ENCODE data around the gene SNRNP200.

GRCh38 chr2:96251721-96252292, 53.5 kb downstream of the SNRNP200 start:
- TF ChIP-seq CTCF (conservative IDR thresholded peaks at IDR 0.05; ENCODE audit: low read depth, low read length), result no peak
- no peak for TF ChIP-seq EZH2 (IDR thresholded peaks at IDR 0.05; ENCODE audit: borderline replicate concordance, low read depth, low read length, poor library complexity, severe bottlenecking)
